Activated naive CD4-positive, alpha-beta T cell treated with anti-CD3 and anti-CD28 coated beads, Interleukin-2, amount 10 ng/mL, durations not matched to agents 7 days and 5 days (primary cell): Measurements from ENCODE around the gene NR3C1.

Source experiments
- CTCF ChIA-PET: fragments of 350-600 bp; sonication (Branson Sonifier 250); formaldehyde crosslinking; loops from one replicate; lab custom pipeline; 2021; ENCODE audit warnings: antibody characterized with exemption; lab: Charles Lee
- DNase-seq: peaks from one replicate; pipeline ENCODE4 v3.0.0-alpha.2; 2020
- H3K27ac Mint-ChIP-seq: one replicate; pipeline ENCODE4 v1.8.0; 2021; ENCODE audit warnings: mild to moderate bottlenecking, moderate library complexity, mixed read lengths
- H3K27me3 Mint-ChIP-seq: one replicate; pipeline ENCODE4 v1.8.0; 2021; ENCODE audit warnings: mild to moderate bottlenecking, mixed read lengths
- H3K36me3 Mint-ChIP-seq: one replicate; pipeline ENCODE4 v1.8.0; 2021; ENCODE audit warnings: mixed read lengths
- H3K4me1 Mint-ChIP-seq: one replicate; pipeline ENCODE4 v1.8.0; 2021; ENCODE audit warnings: mixed read lengths
- H3K4me3 Mint-ChIP-seq: one replicate; pipeline ENCODE4 v1.8.0; 2021; ENCODE audit warnings: mild to moderate bottlenecking, moderate library complexity, mixed read lengths
- H3K9me3 Mint-ChIP-seq: one replicate; pipeline ENCODE4 v1.8.0; 2021; ENCODE audit warnings: mixed read lengths

Gene NR3C1

DNA sequence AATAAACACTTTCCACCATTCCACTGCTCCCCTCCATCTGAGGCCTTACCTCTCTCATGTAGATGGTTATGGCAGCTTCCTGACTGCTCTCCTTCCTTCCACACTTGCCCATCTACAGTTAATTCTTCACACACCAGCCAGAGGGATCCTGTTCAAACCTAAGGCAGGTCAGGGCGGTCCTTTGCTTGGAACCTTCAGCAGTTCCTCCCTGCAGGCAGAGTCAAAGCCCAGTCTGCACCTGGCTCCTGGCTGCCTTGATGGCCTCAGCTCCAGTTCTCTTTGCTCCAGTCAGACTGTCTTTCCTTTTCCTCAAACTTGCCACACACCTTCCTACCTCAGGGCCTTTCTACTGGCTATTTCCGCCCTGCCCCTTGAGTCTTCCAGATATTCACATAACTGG, 30.2 kb upstream of the NR3C1 start:
- peaks cover 1% of the 10 kb centered on the region for H3K36me3 Mint-ChIP-seq

GRCh38 chr5:143432658-143433239, 29.3 kb upstream of the NR3C1 start:
- no peaks in the 10 kb centered on the region for H3K27me3 Mint-ChIP-seq
- CTCF ChIA-PET: interaction anchor here (3.8 kb wide), 1 partner anchor 29 kb away, joined by 19 read pairs; the partner anchor contains the start of gene NR3C1
- H3K27ac Mint-ChIP-seq: no peak overlapping the region
- H3K36me3 Mint-ChIP-seq: no peaks in the 10 kb centered on the region
- H3K9me3 Mint-ChIP-seq: no peaks in the 10 kb centered on the region
- no peak for DNase-seq
- no peak overlapping the region for H3K4me3 Mint-ChIP-seq
- H3K4me1 Mint-ChIP-seq: peaks cover 38% of the 10 kb centered on the region

More for the DNA sequence above, 30.2 kb upstream of the NR3C1 start:
- H3K4me1 Mint-ChIP-seq: peaks cover 38% of the 10 kb centered on the region
- H3K27ac Mint-ChIP-seq: peak overlapping the region; percentile 93
- no peaks in the 10 kb centered on the region for H3K27me3 Mint-ChIP-seq
- peak overlapping the region; percentile 81 for H3K4me3 Mint-ChIP-seq
- CTCF ChIA-PET: interaction anchor here (0.7 to 3.8 kb wide), 4 partner anchors 12 to 431 kb away, joined by 3 to 19 read pairs (median 6); partner anchors contain the start of gene NR3C1
- no peaks in the 10 kb centered on the region for H3K9me3 Mint-ChIP-seq
- DNase-seq: no peak

GRCh38 chr5:143431789-143432188, 28.3 kb upstream of the NR3C1 start:
- Mint-ChIP-seq H3K27me3 (no peaks in the 10 kb centered on the region), H3K4me1 (peaks cover 36% of the 10 kb centered on the region), H3K4me3 (no peak overlapping the region), H3K36me3 (no peaks in the 10 kb centered on the region), H3K9me3 (no peaks in the 10 kb centered on the region), H3K27ac (no peak overlapping the region)
- DNase-seq: no peak
- CTCF ChIA-PET: interaction anchor here (0.7 to 0.9 kb wide), 2 partner anchors 27 to 645 kb away, joined by 3 read pairs; no protein-coding TSS in a partner anchor

DNA sequence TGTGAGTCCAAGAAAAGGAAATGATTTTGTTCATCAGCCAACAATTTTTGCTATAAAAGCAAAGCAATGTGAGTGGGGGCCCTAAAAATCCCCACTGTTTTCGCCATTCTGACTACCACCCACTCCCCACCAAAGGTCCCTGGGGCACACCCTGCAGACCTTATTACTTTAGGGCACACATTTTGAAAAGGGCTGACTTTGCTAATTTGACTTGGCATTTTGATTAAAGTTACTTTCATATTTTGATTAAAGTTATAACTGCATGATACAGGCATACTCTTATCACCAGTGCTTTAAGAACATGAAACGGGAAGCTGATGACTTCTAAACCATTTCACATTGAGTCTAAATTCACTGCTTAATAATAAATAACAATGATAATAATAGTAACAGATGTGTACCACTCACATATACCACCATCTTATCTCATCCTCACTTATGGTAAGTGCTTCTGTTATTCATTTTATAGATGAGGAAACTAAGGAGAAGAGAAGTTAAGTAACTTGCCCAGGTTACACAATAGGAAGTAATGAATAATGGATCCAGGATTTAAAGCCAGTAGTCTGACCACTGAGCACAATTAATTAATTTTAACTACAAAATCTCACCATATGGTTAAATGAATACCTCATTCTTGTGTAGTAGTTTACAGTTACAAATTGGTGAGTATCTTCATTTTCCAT, 25.4 kb upstream of the NR3C1 start:
- no peaks in the 10 kb centered on the region for H3K9me3 Mint-ChIP-seq
- no peak overlapping the region for H3K27ac Mint-ChIP-seq
- H3K36me3 Mint-ChIP-seq: no peaks in the 10 kb centered on the region
- CTCF ChIA-PET: no interaction called here
- no peak for DNase-seq
- H3K27me3 Mint-ChIP-seq: no peaks in the 10 kb centered on the region
- no peak overlapping the region for H3K4me3 Mint-ChIP-seq
- H3K4me1 Mint-ChIP-seq: peaks cover 15% of the 10 kb centered on the region

- Mint-ChIP-seq H3K36me3 (no peaks in the 10 kb centered on the region), H3K27me3 (no peaks in the 10 kb centered on the region), H3K4me1 (peaks cover 9% of the 10 kb centered on the region), H3K4me3 (no peak overlapping the region), H3K27ac (no peak overlapping the region), H3K9me3 (no peaks in the 10 kb centered on the region)
- no peak for DNase-seq
- CTCF ChIA-PET: no interaction called here
These were observed 24.7 kb upstream of the NR3C1 start for GRCh38 chr5:143428155-143428554.

GRCh38 chr5:143427122-143427735, 23.7 kb upstream of the NR3C1 start:
- Mint-ChIP-seq H3K27me3 (no peaks in the 10 kb centered on the region), H3K4me3 (no peak overlapping the region), H3K27ac (no peak overlapping the region)

DNA sequence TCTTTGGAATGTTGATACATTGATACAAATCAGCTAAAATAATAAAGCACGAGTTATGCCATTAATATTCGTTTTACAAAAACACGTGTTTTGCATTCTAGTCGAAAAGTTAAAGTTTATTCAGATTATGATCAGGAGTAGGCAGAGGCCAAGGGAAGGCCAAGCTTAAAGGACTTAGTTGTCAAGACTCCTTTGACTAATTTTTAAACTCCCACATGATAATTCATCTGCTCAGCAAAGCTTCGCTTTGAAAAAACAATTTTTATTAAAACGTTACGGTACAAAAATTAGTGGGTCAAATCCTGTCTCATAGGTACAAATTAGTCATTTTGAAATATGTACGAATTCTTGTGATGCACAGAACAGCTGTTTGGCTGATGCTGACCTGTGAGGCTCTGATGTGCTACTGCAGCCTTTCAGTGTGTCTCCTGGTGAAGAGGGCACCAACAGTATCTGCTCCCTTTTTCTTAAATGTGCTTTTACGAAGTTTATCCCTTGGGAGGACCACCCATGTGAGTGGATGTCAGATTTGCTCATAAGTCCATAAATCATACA, 23.0 kb upstream of the NR3C1 start:
- H3K9me3 Mint-ChIP-seq: peaks cover 2% of the 10 kb centered on the region
- CTCF ChIA-PET: no interaction called here
- no peaks in the 10 kb centered on the region for H3K27me3 Mint-ChIP-seq
- no peak overlapping the region for H3K27ac Mint-ChIP-seq
- DNase-seq: no peak
- H3K4me3 Mint-ChIP-seq: no peak overlapping the region
- no peaks in the 10 kb centered on the region for H3K36me3 Mint-ChIP-seq
- H3K4me1 Mint-ChIP-seq: peaks cover 4% of the 10 kb centered on the region

More at GRCh38 chr5:143427122-143427735, 23.7 kb upstream of the NR3C1 start:
- CTCF ChIA-PET: no interaction called here
- Mint-ChIP-seq H3K9me3 (no peaks in the 10 kb centered on the region), H3K36me3 (no peaks in the 10 kb centered on the region), H3K4me1 (peaks cover 6% of the 10 kb centered on the region)
- no peak for DNase-seq

- CTCF ChIA-PET: no interaction called here
- Mint-ChIP-seq H3K4me3 (no peak overlapping the region), H3K27me3 (no peaks in the 10 kb centered on the region)
These were observed 22.3 kb upstream of the NR3C1 start for GRCh38 chr5:143425835-143426234.

DNA sequence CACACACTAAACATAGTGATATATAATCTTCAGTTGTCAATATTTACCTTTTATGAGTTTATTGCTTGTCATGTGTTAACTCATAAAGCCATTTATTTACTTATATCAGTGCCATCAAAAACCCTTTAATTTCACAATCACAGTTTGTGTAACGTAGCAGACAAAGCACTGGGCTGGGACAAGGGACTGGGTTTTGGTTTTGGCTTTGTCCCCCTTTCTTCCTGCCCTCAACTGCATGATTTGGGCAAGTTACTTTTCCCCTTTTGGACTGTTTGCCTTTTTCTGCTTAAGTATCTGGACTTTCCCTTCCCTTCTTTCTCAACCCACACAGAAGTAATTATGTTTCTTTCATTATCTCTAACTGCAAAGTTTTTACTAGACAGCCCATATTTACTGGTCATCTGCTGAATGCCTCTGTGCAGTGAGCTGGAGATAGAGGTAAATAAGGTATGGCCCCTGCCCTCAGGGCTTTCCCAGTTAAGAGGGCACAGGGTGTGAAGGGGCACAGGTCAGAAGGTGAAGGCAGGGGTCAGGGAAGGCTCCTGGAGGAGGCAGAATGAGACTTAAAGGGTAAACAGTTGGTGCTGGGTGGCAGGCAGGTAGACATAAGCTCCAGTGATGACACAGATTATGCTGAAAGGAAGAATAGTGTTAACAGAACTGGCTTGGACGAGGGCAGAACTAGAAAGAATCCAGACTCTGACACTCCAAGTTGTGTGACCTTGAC, 14.8 kb upstream of the NR3C1 start:
- CTCF ChIA-PET: no interaction called here
- Mint-ChIP-seq H3K4me1 (peaks cover 3% of the 10 kb centered on the region), H3K27me3 (no peaks in the 10 kb centered on the region), H3K9me3 (peaks cover 2% of the 10 kb centered on the region), H3K36me3 (no peaks in the 10 kb centered on the region), H3K4me3 (no peak overlapping the region), H3K27ac (no peak overlapping the region)
- DNase-seq: no peak

More at GRCh38 chr5:143425835-143426234, 22.3 kb upstream of the NR3C1 start:
- peaks cover 2% of the 10 kb centered on the region for H3K9me3 Mint-ChIP-seq
- no peak overlapping the region for H3K27ac Mint-ChIP-seq
- no peaks in the 10 kb centered on the region for H3K36me3 Mint-ChIP-seq
- DNase-seq: no peak
- H3K4me1 Mint-ChIP-seq: no peaks in the 10 kb centered on the region

DNA sequence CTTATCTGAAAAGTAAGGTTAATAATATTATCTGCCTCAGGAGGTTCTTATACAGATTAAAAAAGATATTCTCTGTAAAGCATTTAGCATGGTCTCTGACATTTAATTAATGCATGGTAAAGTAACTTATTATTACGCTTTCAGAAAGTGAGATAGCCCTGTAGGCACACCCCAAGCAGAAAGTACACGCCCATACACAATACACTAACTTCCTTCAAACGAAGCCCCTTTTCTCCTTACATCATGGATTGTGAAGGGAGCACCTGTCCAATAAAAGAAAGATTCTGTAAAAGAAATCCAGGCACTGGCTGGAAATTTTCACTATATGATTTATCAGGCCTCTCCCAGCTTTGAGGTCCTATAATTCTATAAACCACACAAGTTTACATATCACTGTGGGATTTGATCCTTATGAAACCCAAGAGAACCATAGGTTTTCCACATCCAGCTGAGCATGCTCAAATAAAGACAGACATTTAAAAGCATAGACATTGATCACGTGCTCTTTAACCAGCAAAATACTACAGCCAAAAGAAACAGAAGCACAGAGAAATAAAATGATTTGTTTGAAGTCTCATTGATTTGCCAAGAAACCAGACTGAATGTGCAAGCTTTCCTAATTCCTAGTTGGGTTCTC, 14.1 kb upstream of the NR3C1 start:
- DNase-seq: no peak
- H3K9me3 Mint-ChIP-seq: peaks cover 2% of the 10 kb centered on the region
- peaks cover 5% of the 10 kb centered on the region for H3K4me1 Mint-ChIP-seq
- H3K27ac Mint-ChIP-seq: no peak overlapping the region
- H3K27me3 Mint-ChIP-seq: no peaks in the 10 kb centered on the region
- no peak overlapping the region for H3K4me3 Mint-ChIP-seq
- H3K36me3 Mint-ChIP-seq: no peaks in the 10 kb centered on the region
- CTCF ChIA-PET: no interaction called here

GRCh38 chr5:143416411-143416810, 12.9 kb upstream of the NR3C1 start:
- Mint-ChIP-seq H3K4me1 (peaks cover 5% of the 10 kb centered on the region), H3K36me3 (no peaks in the 10 kb centered on the region), H3K27me3 (no peaks in the 10 kb centered on the region), H3K4me3 (no peak overlapping the region), H3K9me3 (no peaks in the 10 kb centered on the region), H3K27ac (no peak overlapping the region)
- DNase-seq: no peak
- CTCF ChIA-PET: no interaction called here

DNA sequence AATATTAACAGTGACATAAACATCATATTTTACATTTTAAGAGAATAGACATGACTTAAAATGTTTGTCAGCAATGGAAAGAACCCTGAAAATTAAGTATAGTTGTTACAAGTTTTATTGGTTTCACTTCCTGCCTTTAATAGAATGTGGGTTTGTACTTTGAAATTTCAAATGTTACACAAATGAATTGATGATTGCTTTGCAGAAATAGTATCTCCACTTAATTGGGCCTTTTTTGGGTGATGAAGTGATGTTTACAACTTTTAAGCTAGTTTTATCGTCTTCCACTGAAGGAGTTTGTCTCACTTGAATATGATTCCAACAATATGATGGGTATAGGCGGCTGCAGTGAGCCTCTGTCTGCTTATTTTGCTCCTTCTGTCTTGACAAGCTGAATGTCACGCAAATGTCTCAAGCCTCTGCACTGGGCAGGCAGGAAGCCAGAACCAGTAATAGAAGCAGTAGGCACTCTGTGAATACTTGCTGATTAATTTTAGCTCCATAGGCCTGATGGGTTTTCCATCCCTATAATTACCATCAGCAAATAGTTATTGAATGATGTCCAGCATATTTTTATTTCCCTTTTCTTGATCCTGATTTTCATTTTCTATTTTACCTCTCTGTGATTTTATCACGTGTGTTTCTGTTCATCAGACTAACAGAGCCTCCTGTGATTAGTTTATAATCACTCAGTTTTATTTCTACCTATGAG, 10.6 kb upstream of the NR3C1 start:
- H3K36me3 Mint-ChIP-seq: peaks cover 2% of the 10 kb centered on the region
- H3K27ac Mint-ChIP-seq: no peak overlapping the region
- no peaks in the 10 kb centered on the region for H3K9me3 Mint-ChIP-seq
- no peak overlapping the region for H3K4me3 Mint-ChIP-seq
- CTCF ChIA-PET: interaction anchor here (0.9 to 1.6 kb wide), 2 partner anchors 26 to 778 kb away, joined by 3 to 4 read pairs; no protein-coding TSS in a partner anchor
- no peak for DNase-seq
- H3K27me3 Mint-ChIP-seq: no peaks in the 10 kb centered on the region
- H3K4me1 Mint-ChIP-seq: peaks cover 14% of the 10 kb centered on the region
